Measurements from ENCODE around the gene ARHGAP11A. TPM values are rescaled to one million over a fixed set of nuclear protein-coding genes. Genes with fewer than 3 reads are reported as not detected.
"Not testable (repeated sequence)": the region's sequence is repeated elsewhere in the genome, so short reads cannot be mapped to it uniquely, and the experiment has no call there.

Gene ARHGAP11A, protein sequence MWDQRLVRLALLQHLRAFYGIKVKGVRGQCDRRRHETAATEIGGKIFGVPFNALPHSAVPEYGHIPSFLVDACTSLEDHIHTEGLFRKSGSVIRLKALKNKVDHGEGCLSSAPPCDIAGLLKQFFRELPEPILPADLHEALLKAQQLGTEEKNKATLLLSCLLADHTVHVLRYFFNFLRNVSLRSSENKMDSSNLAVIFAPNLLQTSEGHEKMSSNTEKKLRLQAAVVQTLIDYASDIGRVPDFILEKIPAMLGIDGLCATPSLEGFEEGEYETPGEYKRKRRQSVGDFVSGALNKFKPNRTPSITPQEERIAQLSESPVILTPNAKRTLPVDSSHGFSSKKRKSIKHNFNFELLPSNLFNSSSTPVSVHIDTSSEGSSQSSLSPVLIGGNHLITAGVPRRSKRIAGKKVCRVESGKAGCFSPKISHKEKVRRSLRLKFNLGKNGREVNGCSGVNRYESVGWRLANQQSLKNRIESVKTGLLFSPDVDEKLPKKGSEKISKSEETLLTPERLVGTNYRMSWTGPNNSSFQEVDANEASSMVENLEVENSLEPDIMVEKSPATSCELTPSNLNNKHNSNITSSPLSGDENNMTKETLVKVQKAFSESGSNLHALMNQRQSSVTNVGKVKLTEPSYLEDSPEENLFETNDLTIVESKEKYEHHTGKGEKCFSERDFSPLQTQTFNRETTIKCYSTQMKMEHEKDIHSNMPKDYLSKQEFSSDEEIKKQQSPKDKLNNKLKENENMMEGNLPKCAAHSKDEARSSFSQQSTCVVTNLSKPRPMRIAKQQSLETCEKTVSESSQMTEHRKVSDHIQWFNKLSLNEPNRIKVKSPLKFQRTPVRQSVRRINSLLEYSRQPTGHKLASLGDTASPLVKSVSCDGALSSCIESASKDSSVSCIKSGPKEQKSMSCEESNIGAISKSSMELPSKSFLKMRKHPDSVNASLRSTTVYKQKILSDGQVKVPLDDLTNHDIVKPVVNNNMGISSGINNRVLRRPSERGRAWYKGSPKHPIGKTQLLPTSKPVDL
- 1 to 10 TPM; 4.5 to 4.6 TPM for polyA plus RNA-seq

DNA sequence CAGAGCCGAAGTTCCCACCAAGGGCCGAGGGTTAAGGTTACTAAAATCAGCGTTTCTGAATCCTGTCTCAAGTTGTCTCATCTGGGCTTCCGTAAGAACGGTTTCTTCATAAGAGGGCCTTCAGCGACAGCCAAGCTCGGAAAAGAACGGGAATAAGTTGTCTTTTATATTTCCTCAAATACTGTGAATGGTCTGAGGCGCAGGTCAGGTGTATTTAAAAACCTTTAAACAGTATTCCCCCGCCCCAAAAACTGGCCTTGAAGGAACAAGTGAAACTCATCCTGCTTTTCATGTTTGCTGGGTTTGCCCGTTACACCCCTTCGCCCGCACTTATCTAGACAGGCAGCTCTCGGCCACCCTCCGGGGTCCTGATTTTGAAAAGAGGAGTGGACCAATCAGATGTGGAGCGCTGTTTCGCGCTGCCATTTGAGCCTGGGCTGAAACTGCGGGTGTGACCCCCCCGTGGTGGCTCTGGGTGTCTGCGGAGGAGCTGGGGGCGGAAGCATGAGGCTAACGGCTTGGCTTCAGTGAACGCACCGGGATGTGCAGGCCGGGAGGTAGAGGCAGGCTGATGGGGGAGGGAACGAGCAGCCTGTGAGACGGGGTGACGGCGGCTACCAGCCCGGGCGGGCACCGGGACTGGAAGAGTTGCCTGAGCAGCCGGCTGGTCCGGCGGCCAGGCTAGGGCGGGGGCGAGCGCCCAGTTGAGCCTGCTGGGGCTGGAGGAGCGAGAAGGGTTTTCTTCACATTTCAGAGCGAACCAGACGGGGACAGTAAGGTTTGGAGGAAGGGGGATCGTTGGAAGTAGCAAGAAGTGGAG lies at the start of gene ARHGAP11A:
TSS of gene ARHGAP11A (plus strand) at position 454 of the 820 bp plus-strand sequence. CDS start 708 bp downstream, outside the sequence.
- 0% methylated on average over 24 to 32 of the region's 43 CpGs for WGBS, 2 donors
- H3K27ac ChIP-seq (ENCODE audit: low read depth in 2 of 2, low read length in 1 of 2) = peak within 1 kb of the TSS; percentile 83 to 85

DNA sequence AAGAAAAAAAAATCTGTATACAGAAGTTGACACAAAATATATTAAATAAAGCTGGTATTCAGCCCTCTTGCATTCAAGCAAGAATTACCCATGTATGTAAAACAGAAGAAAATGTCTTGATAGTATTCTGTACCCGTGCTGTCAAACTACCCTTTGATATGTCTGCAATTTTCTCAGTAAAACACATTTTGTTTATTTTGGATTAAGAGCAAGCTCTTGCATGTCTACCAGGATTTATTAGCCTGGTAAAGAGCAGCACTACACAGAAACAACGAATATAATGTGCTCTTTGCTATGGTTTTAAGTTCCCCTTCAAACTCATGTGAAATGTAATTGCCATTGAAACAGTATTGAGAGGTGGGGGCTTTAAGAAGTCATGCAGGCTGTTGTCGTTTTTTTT lies 46.3 kb upstream of the ARHGAP11A start:
- H3K36me3 ChIP-seq (ENCODE audit: control insufficient read depth in 2 of 2, insufficient read depth in 2 of 2, low read length in 1 of 2); H3K4me3 ChIP-seq (ENCODE audit: low read depth in 1 of 2, low read length in 2 of 2); H3K4me1 ChIP-seq (ENCODE audit: control insufficient read depth in 2 of 2, insufficient read depth in 2 of 2, low read length in 1 of 2); H3K27me3 ChIP-seq (ENCODE audit: control insufficient read depth in 1 of 2, insufficient read depth in 2 of 2, low read length in 2 of 2); H3K9me3 ChIP-seq (ENCODE audit: control insufficient read depth in 2 of 2, insufficient read depth in 1 of 2, low read depth in 1 of 2, low read length in 1 of 2); H3K27ac ChIP-seq (ENCODE audit: low read depth in 2 of 2, low read length in 1 of 2): not testable (repeated sequence)
- 14 to 17% methylated on average over 1 to 2 of the region's 3 CpGs for WGBS, 2 donors

More for the DNA sequence above, at the start of gene ARHGAP11A:
- peak within 1 kb of the TSS; percentile 65 to 69 for H3K4me3 ChIP-seq (ENCODE audit: low read depth in 1 of 2, low read length in 2 of 2)
- not testable (repeated sequence) for H3K27me3 ChIP-seq (ENCODE audit: control insufficient read depth in 1 of 2, insufficient read depth in 2 of 2, low read length in 2 of 2); H3K9me3 ChIP-seq (ENCODE audit: control insufficient read depth in 2 of 2, insufficient read depth in 1 of 2, low read depth in 1 of 2, low read length in 1 of 2); H3K4me1 ChIP-seq (ENCODE audit: control insufficient read depth in 2 of 2, insufficient read depth in 2 of 2, low read length in 1 of 2); H3K36me3 ChIP-seq (ENCODE audit: control insufficient read depth in 2 of 2, insufficient read depth in 2 of 2, low read length in 1 of 2)

DNA sequence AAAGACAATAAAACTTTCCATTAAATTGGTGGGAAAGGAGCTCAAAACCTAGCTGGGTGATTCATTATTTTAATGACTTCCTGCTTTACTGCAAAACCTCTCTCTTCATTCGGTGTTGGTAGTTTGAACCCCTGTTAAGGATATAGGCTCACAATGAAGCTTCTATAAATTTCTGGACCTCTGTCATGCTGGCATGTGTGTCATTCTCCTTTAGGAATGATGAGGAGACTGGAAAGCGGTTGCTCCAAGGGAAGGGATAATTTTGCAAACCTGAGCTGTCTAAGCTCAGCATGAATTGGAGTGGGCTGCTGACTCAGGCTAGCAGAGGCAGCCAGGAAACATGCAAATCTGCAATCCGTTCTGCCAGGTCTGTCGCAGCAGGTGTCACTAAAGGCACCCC lies 36.8 kb upstream of the ARHGAP11A start:
- H3K27ac ChIP-seq (ENCODE audit: low read depth in 2 of 2, low read length in 1 of 2); H3K4me3 ChIP-seq (ENCODE audit: low read depth in 1 of 2, low read length in 2 of 2); H3K4me1 ChIP-seq (ENCODE audit: control insufficient read depth in 2 of 2, insufficient read depth in 2 of 2, low read length in 1 of 2); H3K27me3 ChIP-seq (ENCODE audit: control insufficient read depth in 1 of 2, insufficient read depth in 2 of 2, low read length in 2 of 2); H3K36me3 ChIP-seq (ENCODE audit: control insufficient read depth in 2 of 2, insufficient read depth in 2 of 2, low read length in 1 of 2); H3K9me3 ChIP-seq (ENCODE audit: control insufficient read depth in 2 of 2, insufficient read depth in 1 of 2, low read depth in 1 of 2, low read length in 1 of 2): not testable (repeated sequence)
- 59 to 73% methylated on average over 1 to 2 of the region's 4 CpGs for WGBS, 2 donors

DNA sequence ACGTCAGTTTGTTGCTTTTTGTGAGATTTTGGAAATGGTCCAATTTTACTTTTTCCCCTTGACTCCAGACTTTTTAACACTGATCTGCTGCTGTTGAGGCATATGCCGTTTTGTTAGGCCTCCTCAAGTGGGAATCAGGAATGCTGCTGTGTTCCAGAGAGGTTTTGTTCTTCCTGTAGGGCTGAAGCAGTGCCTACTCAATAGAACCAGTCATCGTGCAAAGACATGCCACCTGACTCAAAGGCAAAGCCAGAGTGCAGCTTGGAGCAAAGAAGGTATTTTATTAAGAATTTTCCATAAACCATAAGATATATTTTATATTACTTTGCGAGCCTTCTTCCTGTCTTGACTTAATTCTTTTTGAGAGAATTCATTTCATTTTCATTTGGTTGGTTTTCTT lies 29.5 kb upstream of the ARHGAP11A start:
- H3K27ac ChIP-seq (ENCODE audit: low read depth in 2 of 2, low read length in 1 of 2); H3K9me3 ChIP-seq (ENCODE audit: control insufficient read depth in 2 of 2, insufficient read depth in 1 of 2, low read depth in 1 of 2, low read length in 1 of 2); H3K36me3 ChIP-seq (ENCODE audit: control insufficient read depth in 2 of 2, insufficient read depth in 2 of 2, low read length in 1 of 2); H3K27me3 ChIP-seq (ENCODE audit: control insufficient read depth in 1 of 2, insufficient read depth in 2 of 2, low read length in 2 of 2); H3K4me1 ChIP-seq (ENCODE audit: control insufficient read depth in 2 of 2, insufficient read depth in 2 of 2, low read length in 1 of 2); H3K4me3 ChIP-seq (ENCODE audit: low read depth in 1 of 2, low read length in 2 of 2): not testable (repeated sequence)
- 51 to 85% methylated on average over 2 to 3 of the region's 4 CpGs for WGBS, 2 donors

DNA sequence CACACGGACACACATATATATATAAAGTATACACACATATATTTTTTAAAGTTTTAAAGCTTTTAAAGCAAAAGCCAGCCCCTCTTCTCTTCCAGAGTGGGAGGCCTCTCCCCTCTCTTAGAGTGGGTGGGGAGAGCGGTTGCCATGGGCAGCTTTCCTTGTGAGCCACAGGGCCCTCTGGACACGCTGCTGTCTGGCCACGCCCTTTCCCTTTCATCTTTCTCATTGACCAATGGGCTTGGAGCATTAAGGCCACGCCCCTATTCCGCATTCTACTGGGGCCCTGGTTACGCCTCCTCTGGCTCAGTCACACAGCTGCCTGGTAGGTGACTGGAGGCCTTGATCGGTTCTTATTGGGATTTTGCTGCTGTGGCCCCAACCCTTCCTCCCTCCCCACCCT lies 22.2 kb upstream of the ARHGAP11A start, which contains the start of gene GOLGA8N:
TSS of gene GOLGA8N (plus strand) at position 306 of the 400 bp plus-strand sequence.
- WGBS, 2 donors = 91 to 96% methylated on average over 4 of the region's 8 CpGs
- H3K4me1 ChIP-seq (ENCODE audit: control insufficient read depth in 2 of 2, insufficient read depth in 2 of 2, low read length in 1 of 2); H3K4me3 ChIP-seq (ENCODE audit: low read depth in 1 of 2, low read length in 2 of 2); H3K27ac ChIP-seq (ENCODE audit: low read depth in 2 of 2, low read length in 1 of 2); H3K36me3 ChIP-seq (ENCODE audit: control insufficient read depth in 2 of 2, insufficient read depth in 2 of 2, low read length in 1 of 2); H3K9me3 ChIP-seq (ENCODE audit: control insufficient read depth in 2 of 2, insufficient read depth in 1 of 2, low read depth in 1 of 2, low read length in 1 of 2); H3K27me3 ChIP-seq (ENCODE audit: control insufficient read depth in 1 of 2, insufficient read depth in 2 of 2, low read length in 2 of 2): not testable (repeated sequence)

DNA sequence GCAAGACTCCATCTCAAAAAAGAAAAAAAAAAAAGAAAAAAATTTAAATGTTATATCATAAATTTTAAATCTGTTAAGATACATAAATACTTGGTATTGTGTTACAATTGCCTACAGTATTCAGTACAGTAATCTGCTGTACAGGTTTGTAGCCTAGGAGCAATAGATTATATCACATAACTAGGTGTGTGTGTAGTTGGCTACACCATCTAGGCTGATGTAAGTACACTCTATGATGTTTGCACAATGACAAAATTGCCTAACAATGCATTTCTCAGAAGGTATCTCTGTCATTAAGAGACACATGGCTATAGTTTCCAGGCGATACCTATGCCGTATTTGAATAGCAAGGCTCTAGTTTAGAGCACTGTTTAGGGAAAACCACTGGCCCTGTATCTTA lies 5.8 kb upstream of the ARHGAP11A start:
- not testable (repeated sequence) for H3K27ac ChIP-seq (ENCODE audit: low read depth in 2 of 2, low read length in 1 of 2); H3K4me1 ChIP-seq (ENCODE audit: control insufficient read depth in 2 of 2, insufficient read depth in 2 of 2, low read length in 1 of 2); H3K27me3 ChIP-seq (ENCODE audit: control insufficient read depth in 1 of 2, insufficient read depth in 2 of 2, low read length in 2 of 2); H3K9me3 ChIP-seq (ENCODE audit: control insufficient read depth in 2 of 2, insufficient read depth in 1 of 2, low read depth in 1 of 2, low read length in 1 of 2); H3K4me3 ChIP-seq (ENCODE audit: low read depth in 1 of 2, low read length in 2 of 2); H3K36me3 ChIP-seq (ENCODE audit: control insufficient read depth in 2 of 2, insufficient read depth in 2 of 2, low read length in 1 of 2)
- WGBS, 2 donors = 92 to 94% methylated on average over 2 of the region's 2 CpGs

DNA sequence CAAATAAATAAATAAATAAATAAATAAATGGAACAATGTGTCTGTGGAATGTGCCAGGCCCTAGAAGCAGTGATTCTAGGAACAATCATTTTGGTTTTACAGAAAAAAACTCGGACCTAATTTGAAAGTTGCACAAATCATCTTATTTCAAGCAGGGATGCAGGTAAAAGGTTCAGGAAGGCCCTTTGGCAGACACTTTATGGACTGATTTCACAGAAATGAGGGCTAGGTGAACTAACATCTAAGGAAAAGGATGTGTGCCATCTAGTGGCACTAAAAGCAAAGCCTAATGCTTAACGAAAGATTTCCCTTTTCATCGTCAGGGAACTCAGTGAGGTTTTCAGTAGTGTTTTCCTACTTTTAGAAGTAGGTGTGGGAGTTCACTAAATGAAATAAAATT lies 4.6 kb upstream of the ARHGAP11A start:
- 3 to 7% methylated on average over 1 to 2 of the region's 3 CpGs for WGBS, 2 donors
- not testable (repeated sequence) for H3K27ac ChIP-seq (ENCODE audit: low read depth in 2 of 2, low read length in 1 of 2); H3K27me3 ChIP-seq (ENCODE audit: control insufficient read depth in 1 of 2, insufficient read depth in 2 of 2, low read length in 2 of 2); H3K36me3 ChIP-seq (ENCODE audit: control insufficient read depth in 2 of 2, insufficient read depth in 2 of 2, low read length in 1 of 2); H3K4me3 ChIP-seq (ENCODE audit: low read depth in 1 of 2, low read length in 2 of 2); H3K4me1 ChIP-seq (ENCODE audit: control insufficient read depth in 2 of 2, insufficient read depth in 2 of 2, low read length in 1 of 2); H3K9me3 ChIP-seq (ENCODE audit: control insufficient read depth in 2 of 2, insufficient read depth in 1 of 2, low read depth in 1 of 2, low read length in 1 of 2)

DNA sequence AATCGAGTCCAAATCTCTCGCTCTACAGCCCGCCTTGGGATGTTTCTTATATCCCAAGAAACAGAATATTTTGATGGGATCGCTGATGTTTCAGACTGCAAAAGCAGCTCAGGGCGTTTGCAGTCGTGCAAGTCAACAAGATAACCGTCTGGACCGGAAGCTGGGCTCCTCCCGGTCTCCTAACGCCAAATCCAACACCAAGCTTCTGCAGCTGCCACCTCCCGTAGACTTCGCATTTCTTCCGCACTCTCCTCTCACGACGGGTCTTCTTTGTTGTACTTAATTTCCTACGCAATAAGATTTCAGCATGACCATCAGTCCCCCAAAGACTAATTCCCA lies 623 bp upstream of the ARHGAP11A start:
- not testable (repeated sequence) for H3K36me3 ChIP-seq (ENCODE audit: control insufficient read depth in 2 of 2, insufficient read depth in 2 of 2, low read length in 1 of 2); H3K27me3 ChIP-seq (ENCODE audit: control insufficient read depth in 1 of 2, insufficient read depth in 2 of 2, low read length in 2 of 2); H3K4me1 ChIP-seq (ENCODE audit: control insufficient read depth in 2 of 2, insufficient read depth in 2 of 2, low read length in 1 of 2); H3K9me3 ChIP-seq (ENCODE audit: control insufficient read depth in 2 of 2, insufficient read depth in 1 of 2, low read depth in 1 of 2, low read length in 1 of 2)
- peak overlapping the region; percentile 81 to 85 for H3K27ac ChIP-seq (ENCODE audit: low read depth in 2 of 2, low read length in 1 of 2)
- H3K4me3 ChIP-seq (ENCODE audit: low read depth in 1 of 2, low read length in 2 of 2) = peak overlapping the region; percentile 65 to 69
- WGBS, 2 donors = 0 to 1% methylated on average over 9 to 11 of the region's 16 CpGs

DNA sequence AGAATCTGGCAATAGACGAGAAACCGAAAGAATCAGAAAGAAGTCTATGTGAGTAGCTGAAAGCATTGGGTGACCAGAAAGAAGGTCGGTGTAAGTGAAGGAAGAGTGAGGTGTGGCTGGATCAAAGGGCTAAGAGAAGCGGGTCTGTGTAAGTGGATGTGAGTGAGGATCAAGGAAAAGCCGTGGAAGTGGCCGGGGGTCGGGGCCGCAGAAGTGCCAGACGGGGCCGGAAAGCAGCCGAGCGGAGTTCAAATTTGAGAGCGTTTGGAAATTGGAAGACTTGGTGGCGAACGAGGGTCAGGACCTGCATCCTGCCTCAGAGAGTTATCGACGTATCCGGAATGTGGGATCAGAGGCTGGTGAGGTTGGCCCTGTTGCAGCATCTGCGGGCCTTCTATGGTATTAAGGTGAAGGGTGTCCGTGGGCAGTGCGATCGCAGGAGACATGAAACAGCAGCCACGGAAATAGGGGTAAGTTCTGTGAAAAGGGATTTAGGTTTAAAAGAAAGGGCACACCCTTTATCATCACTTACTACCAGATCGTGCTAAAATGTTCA lies 645 bp downstream of the ARHGAP11A start:
- not testable (repeated sequence) for H3K27me3 ChIP-seq (ENCODE audit: control insufficient read depth in 1 of 2, insufficient read depth in 2 of 2, low read length in 2 of 2); H3K36me3 ChIP-seq (ENCODE audit: control insufficient read depth in 2 of 2, insufficient read depth in 2 of 2, low read length in 1 of 2); H3K9me3 ChIP-seq (ENCODE audit: control insufficient read depth in 2 of 2, insufficient read depth in 1 of 2, low read depth in 1 of 2, low read length in 1 of 2); H3K4me1 ChIP-seq (ENCODE audit: control insufficient read depth in 2 of 2, insufficient read depth in 2 of 2, low read length in 1 of 2)
- Histone ChIP-seq H3K4me3 (ENCODE audit: low read depth in 1 of 2, low read length in 2 of 2) (peak overlapping the region; percentile 65 to 69), H3K27ac (ENCODE audit: low read depth in 2 of 2, low read length in 1 of 2) (peak overlapping the region; percentile 54 to 83)
- 0 to 1% methylated on average over 14 to 18 of the region's 24 CpGs for WGBS, 2 donors

All from esophagus (tissue), 2 donors.